Prostate gland (tissue), 2 donors: ENCODE data around the gene UPF3B.

Experiments used
- POLR2A ChIP-seq: fragments of 450-650 bp; IDR thresholded peaks from one replicate; pipeline ENCODE4 v1.6.1; 2016; ENCODE audit warnings: antibody characterized with exemption, mild to moderate bottlenecking
- POLR2AphosphoS5 ChIP-seq: sonication (generic); formaldehyde crosslinking; IDR thresholded peaks from one replicate; pipeline ENCODE4 v1.6.1; 2017; ENCODE audit warnings: antibody characterized with exemption
- TF ChIP-seq, protein P1 (sequence below), 4 experiments: fragments of 200-600 bp in 2 of 4; fragments of 450-650 bp in 2 of 4; sonication (generic) in 2 of 4; IDR thresholded peaks; 1 replicate in 3 of 4; 2 replicates in 1 of 4; pipeline ENCODE4 v1.5.1; 2016 to 2019; ENCODE audit warnings: antibody characterized with exemption in 4 of 4, mild to moderate bottlenecking in 2 of 4, moderate library complexity in 2 of 4

DNA sequence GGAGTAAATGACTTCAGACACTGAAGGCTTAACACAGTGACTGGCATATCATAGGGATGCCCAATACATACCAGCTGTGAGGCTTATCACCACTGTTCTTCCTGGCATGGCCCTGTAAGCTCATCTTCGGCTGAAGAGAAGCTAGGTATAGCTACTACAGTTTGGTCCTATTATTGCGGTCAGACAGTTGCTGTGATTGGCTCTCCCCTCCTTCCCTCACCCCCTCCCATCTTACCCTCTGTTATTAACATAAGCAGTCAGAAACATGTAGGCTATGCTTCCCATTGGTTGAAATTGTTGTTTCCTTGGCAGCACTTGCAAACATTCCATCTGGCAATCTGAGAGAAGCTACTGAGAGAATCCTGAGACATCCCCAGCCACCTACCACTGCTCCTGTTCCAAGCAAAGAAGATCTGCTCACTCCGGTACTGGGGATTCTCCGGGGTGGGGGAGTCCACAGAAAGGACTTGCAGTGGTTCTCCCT is 43.1 kb upstream of the UPF3B start, which contains the start of gene AKAP14:
- TF ChIP-seq, protein P1, sequence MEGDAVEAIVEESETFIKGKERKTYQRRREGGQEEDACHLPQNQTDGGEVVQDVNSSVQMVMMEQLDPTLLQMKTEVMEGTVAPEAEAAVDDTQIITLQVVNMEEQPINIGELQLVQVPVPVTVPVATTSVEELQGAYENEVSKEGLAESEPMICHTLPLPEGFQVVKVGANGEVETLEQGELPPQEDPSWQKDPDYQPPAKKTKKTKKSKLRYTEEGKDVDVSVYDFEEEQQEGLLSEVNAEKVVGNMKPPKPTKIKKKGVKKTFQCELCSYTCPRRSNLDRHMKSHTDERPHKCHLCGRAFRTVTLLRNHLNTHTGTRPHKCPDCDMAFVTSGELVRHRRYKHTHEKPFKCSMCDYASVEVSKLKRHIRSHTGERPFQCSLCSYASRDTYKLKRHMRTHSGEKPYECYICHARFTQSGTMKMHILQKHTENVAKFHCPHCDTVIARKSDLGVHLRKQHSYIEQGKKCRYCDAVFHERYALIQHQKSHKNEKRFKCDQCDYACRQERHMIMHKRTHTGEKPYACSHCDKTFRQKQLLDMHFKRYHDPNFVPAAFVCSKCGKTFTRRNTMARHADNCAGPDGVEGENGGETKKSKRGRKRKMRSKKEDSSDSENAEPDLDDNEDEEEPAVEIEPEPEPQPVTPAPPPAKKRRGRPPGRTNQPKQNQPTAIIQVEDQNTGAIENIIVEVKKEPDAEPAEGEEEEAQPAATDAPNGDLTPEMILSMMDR (IDR thresholded peaks at IDR 0.05) = no peak
- no peak for TF ChIP-seq POLR2A
- no peak for TF ChIP-seq POLR2AphosphoS5
